Suprapubic skin (tissue), 4 donors: Measurements from ENCODE around the gene ANXA3.

Experiments
- EP300 ChIP-seq: sonication (generic); formaldehyde crosslinking; IDR thresholded peaks from one replicate; pipeline ENCODE4 v1.6.1; 2017; ENCODE audit warnings: antibody characterized with exemption
- POLR2A ChIP-seq, 2 donors: fragments of 450-650 bp; IDR thresholded peaks; one replicate each; pipeline ENCODE4 v1.6.1; 2017; ENCODE audit warnings: antibody characterized with exemption in 2 of 2, mild to moderate bottlenecking in 2 of 2, moderate library complexity in 2 of 2
- POLR2AphosphoS5 ChIP-seq, 3 donors: sonication (generic); formaldehyde crosslinking; IDR thresholded peaks; one replicate each; pipeline ENCODE4 v1.6.1; 2017; ENCODE audit warnings: antibody characterized with exemption in 3 of 3
- TF ChIP-seq, protein P1 (sequence below), 2 donors: fragments of 200-600 bp in 1 of 2; fragments of 450-650 bp in 1 of 2; sonication (generic) in 1 of 2; IDR thresholded peaks; one replicate each; pipeline ENCODE4 v1.5.1; 2016 to 2019; ENCODE audit warnings: antibody characterized with exemption in 2 of 2, mild to moderate bottlenecking in 1 of 2, moderate library complexity in 1 of 2

DNA sequence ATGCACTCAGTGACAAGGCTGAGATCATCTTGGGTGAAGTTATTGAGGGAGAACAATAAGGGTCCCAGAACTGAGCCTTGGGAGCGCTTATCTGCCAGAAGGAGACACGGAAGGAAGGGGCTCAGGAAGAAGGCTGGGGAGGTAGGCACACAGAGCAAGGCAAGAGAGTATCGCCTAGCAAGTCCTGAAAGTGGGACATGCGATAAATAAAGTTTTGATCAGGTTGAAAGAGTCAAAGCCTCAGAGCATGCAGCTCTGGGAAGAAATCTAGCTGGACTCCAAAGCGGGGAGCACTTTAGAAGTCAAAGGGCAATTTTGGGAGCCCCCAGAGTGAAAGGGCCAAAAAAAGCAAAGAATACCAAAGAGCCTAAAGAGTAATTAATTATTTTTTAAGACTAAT is 17.7 kb upstream of the ANXA3 start:
- TF ChIP-seq, protein P1, sequence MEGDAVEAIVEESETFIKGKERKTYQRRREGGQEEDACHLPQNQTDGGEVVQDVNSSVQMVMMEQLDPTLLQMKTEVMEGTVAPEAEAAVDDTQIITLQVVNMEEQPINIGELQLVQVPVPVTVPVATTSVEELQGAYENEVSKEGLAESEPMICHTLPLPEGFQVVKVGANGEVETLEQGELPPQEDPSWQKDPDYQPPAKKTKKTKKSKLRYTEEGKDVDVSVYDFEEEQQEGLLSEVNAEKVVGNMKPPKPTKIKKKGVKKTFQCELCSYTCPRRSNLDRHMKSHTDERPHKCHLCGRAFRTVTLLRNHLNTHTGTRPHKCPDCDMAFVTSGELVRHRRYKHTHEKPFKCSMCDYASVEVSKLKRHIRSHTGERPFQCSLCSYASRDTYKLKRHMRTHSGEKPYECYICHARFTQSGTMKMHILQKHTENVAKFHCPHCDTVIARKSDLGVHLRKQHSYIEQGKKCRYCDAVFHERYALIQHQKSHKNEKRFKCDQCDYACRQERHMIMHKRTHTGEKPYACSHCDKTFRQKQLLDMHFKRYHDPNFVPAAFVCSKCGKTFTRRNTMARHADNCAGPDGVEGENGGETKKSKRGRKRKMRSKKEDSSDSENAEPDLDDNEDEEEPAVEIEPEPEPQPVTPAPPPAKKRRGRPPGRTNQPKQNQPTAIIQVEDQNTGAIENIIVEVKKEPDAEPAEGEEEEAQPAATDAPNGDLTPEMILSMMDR (IDR thresholded peaks at IDR 0.05) = no peak
- TF ChIP-seq POLR2A (IDR thresholded peaks at IDR 0.05) (no peak), EP300 (no peak), POLR2AphosphoS5 (IDR thresholded peaks at IDR 0.05) (no peak)
